Activated B cell treated with CpG ODN at 0.5 μM for 24 hours (primary cell): ENCODE data around the gene CEBPB. TPM values are rescaled to one million over a fixed set of nuclear protein-coding genes. Genes with fewer than 3 reads are reported as not detected.

ENCODE experiments used
- ATAC-seq: fragments of 200-7000 bp; cut with Tn5 transposase; one replicate; pipeline ENCODE4 v1.10.0; 2021; ENCODE audit warnings: low read depth, mild to moderate bottlenecking, moderate library complexity
- CTCF ChIA-PET: fragments of 350-600 bp; sonication (Branson Sonifier 250); formaldehyde crosslinking; loops from one replicate; lab custom pipeline; 2021; ENCODE audit warnings: antibody characterized with exemption; lab: Charles Lee
- POLR2A ChIA-PET: fragments of 350-600 bp; sonication (Branson Sonifier 250); formaldehyde crosslinking; loops from one replicate; lab custom pipeline; 2021; ENCODE audit warnings: antibody characterized with exemption; lab: Charles Lee
- DNase-seq: peaks from one replicate; pipeline ENCODE4 v3.0.0; 2022
- H3K27ac Mint-ChIP-seq: one replicate; pipeline ENCODE4 v1.8.0; 2020; ENCODE audit warnings: mixed read lengths
- H3K27me3 Mint-ChIP-seq: one replicate; pipeline ENCODE4 v1.8.0; 2021; ENCODE audit warnings: mixed read lengths
- H3K36me3 Mint-ChIP-seq: one replicate; pipeline ENCODE4 v1.8.0; 2021; ENCODE audit warnings: low read depth, mixed read lengths
- H3K4me1 Mint-ChIP-seq: one replicate; pipeline ENCODE4 v1.8.0; 2021; ENCODE audit warnings: mixed read lengths
- H3K4me3 Mint-ChIP-seq: one replicate; pipeline ENCODE4 v1.8.0; 2020; ENCODE audit warnings: mild to moderate bottlenecking, mixed read lengths
- H3K9me3 Mint-ChIP-seq: one replicate; pipeline ENCODE4 v1.8.0; 2020; ENCODE audit warnings: mixed read lengths
- intact Hi-C: fragments of 100-400 bp; cut with micrococcal nuclease; formaldehyde crosslinking; loops from one replicate; pipeline ENCODE4 v1.15.1; 2024
- total RNA-seq: library from RNA; stranded (reverse); gene quantifications from 2 replicates; pipeline ENCODE4 v1.2.3, GENCODE V29; 2022
- TF ChIP-seq, protein P1 (sequence below): fragments of 200-600 bp; IDR thresholded peaks from one replicate; pipeline ENCODE4 v1.8.0; 2022; ENCODE audit warnings: antibody characterized with exemption, mild to moderate bottlenecking

The CEBPB gene
- total RNA-seq, 1 donor from 2014 or later: 23.5 TPM

DNA sequence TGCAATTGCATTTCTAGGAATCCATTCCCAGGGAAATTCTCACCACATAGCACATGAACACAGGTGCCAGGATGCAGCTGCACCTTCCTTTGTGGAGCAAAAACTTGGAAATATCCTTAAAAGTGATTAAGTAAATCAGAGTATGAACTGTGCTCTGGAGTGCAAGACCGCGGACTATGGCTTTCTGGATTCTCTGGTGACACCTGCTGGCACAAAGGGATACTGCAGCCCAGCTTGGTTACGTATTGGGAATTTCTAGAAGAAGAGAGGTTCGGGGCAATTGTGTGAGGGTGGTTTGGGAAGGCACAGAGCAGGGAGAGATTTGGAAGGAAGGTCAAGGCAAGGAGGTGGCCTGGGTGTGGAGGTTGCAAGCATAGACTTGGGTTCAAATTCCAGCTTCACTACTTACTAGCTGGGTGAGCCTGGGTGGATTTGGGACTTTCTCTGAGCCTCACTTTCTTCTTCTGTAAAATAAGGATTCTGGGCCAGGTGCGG lies 21.3 kb upstream of the CEBPB start:
- TF ChIP-seq, protein P1, sequence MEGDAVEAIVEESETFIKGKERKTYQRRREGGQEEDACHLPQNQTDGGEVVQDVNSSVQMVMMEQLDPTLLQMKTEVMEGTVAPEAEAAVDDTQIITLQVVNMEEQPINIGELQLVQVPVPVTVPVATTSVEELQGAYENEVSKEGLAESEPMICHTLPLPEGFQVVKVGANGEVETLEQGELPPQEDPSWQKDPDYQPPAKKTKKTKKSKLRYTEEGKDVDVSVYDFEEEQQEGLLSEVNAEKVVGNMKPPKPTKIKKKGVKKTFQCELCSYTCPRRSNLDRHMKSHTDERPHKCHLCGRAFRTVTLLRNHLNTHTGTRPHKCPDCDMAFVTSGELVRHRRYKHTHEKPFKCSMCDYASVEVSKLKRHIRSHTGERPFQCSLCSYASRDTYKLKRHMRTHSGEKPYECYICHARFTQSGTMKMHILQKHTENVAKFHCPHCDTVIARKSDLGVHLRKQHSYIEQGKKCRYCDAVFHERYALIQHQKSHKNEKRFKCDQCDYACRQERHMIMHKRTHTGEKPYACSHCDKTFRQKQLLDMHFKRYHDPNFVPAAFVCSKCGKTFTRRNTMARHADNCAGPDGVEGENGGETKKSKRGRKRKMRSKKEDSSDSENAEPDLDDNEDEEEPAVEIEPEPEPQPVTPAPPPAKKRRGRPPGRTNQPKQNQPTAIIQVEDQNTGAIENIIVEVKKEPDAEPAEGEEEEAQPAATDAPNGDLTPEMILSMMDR: no peak
- POLR2A ChIA-PET: interaction anchor here (0.6 to 1.3 kb wide), 6 partner anchors 10 to 57 kb away, joined by 3 to 12 read pairs (median 4); partner anchors contain the start of genes PEDS1 and UBE2V1
- CTCF ChIA-PET: interaction anchor here (0.8 to 8.3 kb wide), 14 partner anchors 8 to 293 kb away, joined by 3 to 134 read pairs (median 10); partner anchors contain the start of gene PEDS1
- H3K27me3 Mint-ChIP-seq: peaks cover 16% of the 10 kb centered on the region
- intact Hi-C loops: loop anchor here (1.0 kb wide), 3 partner anchors 48 to 190 kb away; no protein-coding TSS in a partner anchor
- H3K9me3 Mint-ChIP-seq: peaks cover 2% of the 10 kb centered on the region
- H3K4me1 Mint-ChIP-seq: peaks cover 23% of the 10 kb centered on the region
- H3K4me3 Mint-ChIP-seq: no peak overlapping the region
- DNase-seq (peak; percentile 71), ATAC-seq (peak; percentile 56)
- H3K27ac Mint-ChIP-seq: no peak overlapping the region
- no peaks in the 10 kb centered on the region for H3K36me3 Mint-ChIP-seq

DNA sequence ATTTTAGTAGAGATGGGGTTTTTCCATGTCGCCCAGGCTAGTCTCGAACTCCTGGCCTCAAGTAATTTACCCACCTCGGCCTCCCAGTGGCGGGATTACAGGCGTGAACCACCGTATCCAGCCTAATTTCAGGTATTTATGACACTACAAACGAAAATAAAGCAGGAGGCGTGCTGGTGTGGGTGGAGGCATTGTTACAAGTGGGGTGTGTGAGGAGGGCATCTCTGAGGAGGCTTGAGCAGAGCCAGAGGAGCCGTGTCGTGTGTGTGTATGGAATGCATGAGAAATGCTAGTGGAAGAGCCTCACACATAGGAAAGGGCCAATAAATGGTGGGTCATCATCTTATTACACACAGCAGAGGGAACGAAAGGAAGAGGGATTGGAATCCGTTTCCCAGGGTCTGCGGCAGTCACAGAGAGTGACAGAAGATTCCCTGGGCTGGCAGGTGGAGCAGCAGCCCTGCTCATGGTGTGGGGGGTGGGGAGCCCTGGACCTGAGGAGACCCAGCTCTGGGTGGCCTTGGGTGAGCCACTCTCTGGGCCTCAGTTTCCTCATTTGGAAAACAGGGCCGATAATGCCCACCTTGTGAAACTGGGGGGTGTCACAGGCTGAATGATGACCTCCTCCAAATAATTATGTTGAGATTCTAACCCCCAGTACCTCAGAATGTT lies 19.9 kb upstream of the CEBPB start:
- H3K4me3 Mint-ChIP-seq: no peak overlapping the region
- H3K9me3 Mint-ChIP-seq: peaks cover 2% of the 10 kb centered on the region
- peaks cover 16% of the 10 kb centered on the region for H3K27me3 Mint-ChIP-seq
- H3K4me1 Mint-ChIP-seq: peaks cover 20% of the 10 kb centered on the region
- intact Hi-C loops: no loop called here
- no peak for DNase-seq
- no peaks in the 10 kb centered on the region for H3K36me3 Mint-ChIP-seq
- TF ChIP-seq, protein P1: no peak
- H3K27ac Mint-ChIP-seq: no peak overlapping the region
- no peak for ATAC-seq
- POLR2A ChIA-PET: interaction anchor here (0.7 to 2.5 kb wide), 2 partner anchors 17 to 63 kb away, joined by 7 to 9 read pairs; partner anchors contain the start of gene PEDS1
- CTCF ChIA-PET: interaction anchor here (0.7 to 8.3 kb wide), 10 partner anchors 8 to 292 kb away, joined by 3 to 134 read pairs (median 11); partner anchors contain the start of gene PEDS1

DNA sequence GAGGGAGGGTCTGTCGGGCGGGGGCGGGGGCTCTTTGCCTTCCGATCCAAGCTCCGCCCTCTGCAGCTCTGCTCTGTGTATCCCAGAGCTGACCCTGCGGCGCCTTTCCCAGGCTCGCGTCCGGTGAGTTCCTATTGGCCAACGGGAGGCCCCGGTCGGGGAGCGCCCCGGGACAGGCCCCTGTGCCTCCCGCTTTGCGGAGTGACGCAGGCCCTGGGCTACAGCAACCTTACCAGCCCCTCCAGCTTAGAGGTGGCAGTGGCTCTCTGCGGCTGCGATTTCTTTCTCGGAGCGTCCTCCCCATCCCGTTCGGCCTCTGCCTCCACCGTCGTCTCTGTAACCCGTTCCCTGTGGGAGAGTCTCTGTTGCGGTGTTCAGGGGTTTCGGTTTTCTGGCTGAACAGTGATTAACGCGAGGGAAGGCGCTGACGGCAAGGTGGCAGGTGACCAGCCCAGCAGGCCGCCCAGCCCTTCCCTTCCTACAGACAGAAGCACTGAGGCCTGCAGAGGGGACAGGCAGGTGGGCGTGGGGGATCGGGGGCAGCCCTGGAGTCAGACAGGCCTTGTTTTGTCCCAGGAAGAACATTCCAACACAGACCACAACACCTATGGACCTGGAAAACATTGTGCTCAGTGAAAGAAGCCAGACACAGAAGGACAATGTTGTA lies 18.1 kb upstream of the CEBPB start:
- Mint-ChIP-seq H3K9me3 (peaks cover 2% of the 10 kb centered on the region), H3K4me3 (peak overlapping the region; percentile 69), H3K4me1 (peaks cover 13% of the 10 kb centered on the region), H3K36me3 (no peaks in the 10 kb centered on the region), H3K27me3 (peaks cover 16% of the 10 kb centered on the region), H3K27ac (no peak overlapping the region)
- ATAC-seq: peak; percentile 73
- TF ChIP-seq, protein P1: no peak
- intact Hi-C loops: no loop called here
- ChIA-PET POLR2A (interaction anchor here (0.6 to 2.5 kb wide), 3 partner anchors 19 to 546 kb away, joined by 3 to 9 read pairs (median 5); partner anchors contain the start of gene PEDS1), CTCF (interaction anchor here (1.0 to 8.3 kb wide), 4 partner anchors 13 to 194 kb away, joined by 3 to 134 read pairs (median 24); no protein-coding TSS in a partner anchor)
- no peak for DNase-seq

DNA sequence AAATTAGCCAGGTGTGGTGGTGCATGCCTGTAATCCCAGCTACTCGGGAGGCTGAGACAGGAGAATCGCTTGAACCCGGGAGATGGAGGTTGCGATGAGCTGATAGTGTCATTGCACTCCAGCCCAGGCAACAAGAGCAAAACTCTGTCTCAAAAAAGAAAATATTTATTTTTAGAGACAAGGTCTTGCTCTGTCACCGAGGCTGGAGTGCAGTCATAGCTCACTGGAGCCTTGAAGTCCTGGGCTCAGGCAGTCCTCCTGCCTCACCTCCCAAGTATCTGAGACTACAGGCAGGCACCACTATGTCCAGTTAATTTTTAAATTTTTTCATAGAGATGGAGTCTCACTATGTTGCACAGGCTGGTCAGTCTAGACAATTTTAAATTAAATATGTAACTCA lies 16.2 kb upstream of the CEBPB start:
- peaks cover 15% of the 10 kb centered on the region for H3K27me3 Mint-ChIP-seq
- peaks cover under 1% of the 10 kb centered on the region for H3K9me3 Mint-ChIP-seq
- intact Hi-C loops: no loop called here
- no peaks in the 10 kb centered on the region for H3K36me3 Mint-ChIP-seq
- H3K4me3 Mint-ChIP-seq: no peak overlapping the region
- ATAC-seq: no peak
- POLR2A ChIA-PET: interaction anchor here (0.7 to 0.9 kb wide), 3 partner anchors 16 to 387 kb away, joined by 6 to 9 read pairs (median 6); partner anchors contain the start of gene CEBPB
- H3K4me1 Mint-ChIP-seq: peaks cover 9% of the 10 kb centered on the region
- no peak for DNase-seq
- CTCF ChIA-PET: interaction anchor here (1.2 kb wide), 1 partner anchor 195 kb away, joined by 3 read pairs; no protein-coding TSS in a partner anchor
- H3K27ac Mint-ChIP-seq: no peak overlapping the region
- TF ChIP-seq, protein P1: no peak
